ENCODE results near the gene ADIPOQ. TPM values are rescaled to one million over a fixed set of nuclear protein-coding genes. Genes with fewer than 3 reads are reported as not detected.

The ADIPOQ gene
- total and polyA plus RNA-seq, 2 of the 4 experiments (the other 2 are of a cell fraction), result not detected

DNA sequence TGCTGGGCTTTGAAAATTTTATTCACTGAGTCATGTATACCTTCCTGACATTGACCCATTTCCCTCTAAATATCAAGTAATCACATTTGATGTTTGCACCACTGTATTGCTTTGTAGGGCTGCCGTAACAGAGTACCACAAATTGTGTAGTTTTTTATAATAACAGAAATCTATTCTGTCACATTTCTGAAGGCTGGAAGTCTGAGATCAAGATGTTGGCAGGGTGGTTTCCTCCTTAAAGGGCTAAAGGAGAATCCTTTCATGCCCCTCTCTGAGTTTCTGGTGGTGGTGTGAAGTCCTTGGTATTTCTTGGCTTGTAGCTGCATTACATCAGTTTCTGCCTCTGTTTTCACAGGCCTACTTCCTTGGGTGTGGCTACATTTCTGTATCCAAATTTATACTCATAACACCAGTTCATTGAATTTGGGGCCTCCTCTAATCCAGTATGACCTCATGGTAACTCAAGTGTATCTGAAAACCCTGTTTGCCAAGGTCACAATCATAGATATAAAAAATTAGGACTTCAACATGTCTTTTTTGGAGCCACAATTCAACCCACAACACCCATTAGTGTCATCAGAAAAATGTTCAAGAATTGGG lies 58.7 kb downstream of the ADIPOQ start:
- Histone ChIP-seq H3K14ac (replicated peaks; ENCODE audit: low read depth, low read length) (no peak overlapping the region), H3K4me3 (ENCODE audit: insufficient read depth, low read depth, low read length) (no peak overlapping the region), H2BK15ac (ENCODE audit: low read depth, low read length) (no peak overlapping the region), H3K4ac (ENCODE audit: low read depth, low read length) (no peak overlapping the region), H3K23ac (ENCODE audit: low read depth, low read length) (no peak overlapping the region), H3K9me3 (ENCODE audit: control insufficient read depth, insufficient read depth, low read length) (no peaks in the 10 kb centered on the region), H4K91ac (ENCODE audit: insufficient read depth, low read depth, low read length) (no peak overlapping the region), H4K8ac (ENCODE audit: low read depth in 2 of 2, low read length in 2 of 2) (no peak overlapping the region), H2AK9ac (replicated peaks; ENCODE audit: low read depth, low read length, poor library complexity) (no peak overlapping the region), H3K4me1 (ENCODE audit: control insufficient read depth, insufficient read depth, low read length) (no peaks in the 10 kb centered on the region), H3K9me1 (ENCODE audit: insufficient read depth, low read length) (no peaks in the 10 kb centered on the region), H3K4me2 (ENCODE audit: low read depth, low read length) (no peak overlapping the region), H4K20me1 (ENCODE audit: insufficient read depth, low read length) (no peaks in the 10 kb centered on the region), H3K79me1 (ENCODE audit: low read depth in 1 of 2, low read length in 2 of 2) (no peaks in the 10 kb centered on the region), H3K27ac (ENCODE audit: insufficient read depth, low read length) (no peak overlapping the region), H3K18ac (ENCODE audit: low read depth, low read length) (no peak overlapping the region), H2AFZ (replicated peaks; ENCODE audit: low read length, poor library complexity) (no peak overlapping the region), H3K9ac (ENCODE audit: low read depth, low read length) (no peak overlapping the region), H2BK5ac (ENCODE audit: low read depth, low read length, poor library complexity, severe bottlenecking) (no peak overlapping the region), H3K36me3 (ENCODE audit: control insufficient read depth, insufficient read depth, low read length) (no peaks in the 10 kb centered on the region), H3K56ac (ENCODE audit: extremely low read depth, insufficient read depth, low read length) (no peak overlapping the region), H2AK5ac (ENCODE audit: low read depth, low read length) (no peak overlapping the region), H2BK120ac (ENCODE audit: low read depth, low read length) (no peak overlapping the region), H2BK20ac (ENCODE audit: low read depth, low read length) (no peak overlapping the region), H3K27me3 (ENCODE audit: control insufficient read depth, insufficient read depth, low read length) (peaks cover 1% of the 10 kb centered on the region; the same call in 1 of the 2 replicates), H4K5ac (ENCODE audit: low read depth, low read length) (no peak overlapping the region)
- BruUV-seq (replicated peaks), result no TSS peak
- intact Hi-C loops (cut with micrococcal nuclease) (no loop called here), dilution Hi-C loops (cut with HindIII; ENCODE audit: low sequenced_read_pairs, unreplicated experiment) (no loop called here), in situ Hi-C loops (cut with MboI; ENCODE audit: low sequenced_read_pairs) (no loop called here)
- no CpG with 5 or more reads among the region's 1 CpG for WGBS, 2 experiments (ENCODE audit: extremely low coverage in 2 of 2, insufficient read length in 1 of 2)
- TF ChIP-seq, protein P1, sequence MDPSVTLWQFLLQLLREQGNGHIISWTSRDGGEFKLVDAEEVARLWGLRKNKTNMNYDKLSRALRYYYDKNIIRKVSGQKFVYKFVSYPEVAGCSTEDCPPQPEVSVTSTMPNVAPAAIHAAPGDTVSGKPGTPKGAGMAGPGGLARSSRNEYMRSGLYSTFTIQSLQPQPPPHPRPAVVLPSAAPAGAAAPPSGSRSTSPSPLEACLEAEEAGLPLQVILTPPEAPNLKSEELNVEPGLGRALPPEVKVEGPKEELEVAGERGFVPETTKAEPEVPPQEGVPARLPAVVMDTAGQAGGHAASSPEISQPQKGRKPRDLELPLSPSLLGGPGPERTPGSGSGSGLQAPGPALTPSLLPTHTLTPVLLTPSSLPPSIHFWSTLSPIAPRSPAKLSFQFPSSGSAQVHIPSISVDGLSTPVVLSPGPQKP (IDR thresholded peaks at IDR 0.05; ENCODE audit: borderline replicate concordance, low read depth, low read length), result no peak
- TF ChIP-seq RCOR1 (IDR thresholded peaks at IDR 0.05; ENCODE audit: insufficient replicate concordance, low read length) (no peak), RFX5 (IDR thresholded peaks at IDR 0.05; ENCODE audit: low read depth, low read length) (no peak), MXI1 (IDR thresholded peaks at IDR 0.05; ENCODE audit: borderline replicate concordance, low read depth, low read length) (no peak)
- DNase-seq (no peak), ATAC-seq (ENCODE audit: low read depth) (no peak)
- ChIA-PET POLR2A (ENCODE audit: unreplicated experiment) (no interaction called here), CTCF (no interaction called here)
